ENCODE measurements around the gene LTN1. TPM values are rescaled to one million over a fixed set of nuclear protein-coding genes. Genes with fewer than 3 reads are reported as not detected.

Gene LTN1
- polyA plus RNA-seq, 1 experiment, result 6.2 TPM

DNA sequence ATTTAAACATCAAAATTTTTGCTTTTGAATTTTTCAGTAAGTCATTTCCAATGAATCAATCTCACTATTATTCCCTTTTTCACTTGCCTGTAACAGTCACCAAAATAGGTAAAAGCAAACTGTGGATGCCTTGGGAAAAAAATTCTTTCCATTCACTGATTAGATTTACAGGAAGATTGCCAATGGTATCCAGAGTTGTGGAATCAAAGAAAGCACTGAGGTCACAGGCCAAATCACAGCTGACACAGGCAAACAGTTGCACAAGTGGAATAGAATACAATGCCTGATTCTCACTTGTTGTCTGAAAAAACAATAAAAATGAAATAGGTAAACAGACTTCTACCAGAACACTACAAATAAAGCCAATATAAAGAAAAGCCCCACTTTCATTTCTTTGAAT, 48.4 kb downstream of the LTN1 start:
- no peaks in the 10 kb centered on the region for H3K36me3 ChIP-seq (ENCODE audit: control insufficient read depth, insufficient read depth, low read length)
- POLR2A ChIA-PET, result no interaction called here
- CTCF ChIA-PET, result no interaction called here
- H3K4me3 ChIP-seq (ENCODE audit: low read depth, low read length), result no peak overlapping the region
- DNase-seq (ENCODE audit: low read depth), result no peak
- TF ChIP-seq, protein P1, sequence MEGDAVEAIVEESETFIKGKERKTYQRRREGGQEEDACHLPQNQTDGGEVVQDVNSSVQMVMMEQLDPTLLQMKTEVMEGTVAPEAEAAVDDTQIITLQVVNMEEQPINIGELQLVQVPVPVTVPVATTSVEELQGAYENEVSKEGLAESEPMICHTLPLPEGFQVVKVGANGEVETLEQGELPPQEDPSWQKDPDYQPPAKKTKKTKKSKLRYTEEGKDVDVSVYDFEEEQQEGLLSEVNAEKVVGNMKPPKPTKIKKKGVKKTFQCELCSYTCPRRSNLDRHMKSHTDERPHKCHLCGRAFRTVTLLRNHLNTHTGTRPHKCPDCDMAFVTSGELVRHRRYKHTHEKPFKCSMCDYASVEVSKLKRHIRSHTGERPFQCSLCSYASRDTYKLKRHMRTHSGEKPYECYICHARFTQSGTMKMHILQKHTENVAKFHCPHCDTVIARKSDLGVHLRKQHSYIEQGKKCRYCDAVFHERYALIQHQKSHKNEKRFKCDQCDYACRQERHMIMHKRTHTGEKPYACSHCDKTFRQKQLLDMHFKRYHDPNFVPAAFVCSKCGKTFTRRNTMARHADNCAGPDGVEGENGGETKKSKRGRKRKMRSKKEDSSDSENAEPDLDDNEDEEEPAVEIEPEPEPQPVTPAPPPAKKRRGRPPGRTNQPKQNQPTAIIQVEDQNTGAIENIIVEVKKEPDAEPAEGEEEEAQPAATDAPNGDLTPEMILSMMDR (IDR thresholded peaks at IDR 0.05; ENCODE audit: insufficient read depth, low read depth, low read length), result no peak
- H3K27me3 ChIP-seq (ENCODE audit: control insufficient read depth, insufficient read depth, low read length), result no peaks in the 10 kb centered on the region

DNA sequence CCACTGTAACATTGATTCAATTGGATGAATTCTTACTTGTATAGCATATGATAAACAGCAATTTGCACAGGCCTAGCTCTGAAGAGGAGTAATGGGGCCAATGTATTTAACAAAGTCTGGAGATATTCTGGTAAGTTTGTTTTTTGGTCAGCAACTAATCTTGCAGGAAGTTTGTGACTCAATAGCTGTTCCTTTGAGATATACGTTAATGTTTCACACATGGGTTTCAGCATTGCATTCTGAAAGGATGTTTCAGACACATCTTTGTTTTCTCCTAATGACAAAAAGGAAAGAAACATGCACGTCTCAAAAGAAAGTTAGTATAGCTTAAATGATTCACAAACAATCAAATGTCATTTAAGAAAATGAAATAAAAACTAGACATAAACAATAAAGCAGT, 49.0 kb downstream of the LTN1 start:
- DNase-seq (ENCODE audit: low read depth), result no peak
- Histone ChIP-seq H3K36me3 (ENCODE audit: control insufficient read depth, insufficient read depth, low read length) (no peaks in the 10 kb centered on the region), H3K4me3 (ENCODE audit: low read depth, low read length) (no peak overlapping the region), H3K27me3 (ENCODE audit: control insufficient read depth, insufficient read depth, low read length) (no peaks in the 10 kb centered on the region)
- TF ChIP-seq, protein P1 (IDR thresholded peaks at IDR 0.05; ENCODE audit: insufficient read depth, low read depth, low read length), result no peak
- POLR2A ChIA-PET, result no interaction called here
- CTCF ChIA-PET, result no interaction called here

DNA sequence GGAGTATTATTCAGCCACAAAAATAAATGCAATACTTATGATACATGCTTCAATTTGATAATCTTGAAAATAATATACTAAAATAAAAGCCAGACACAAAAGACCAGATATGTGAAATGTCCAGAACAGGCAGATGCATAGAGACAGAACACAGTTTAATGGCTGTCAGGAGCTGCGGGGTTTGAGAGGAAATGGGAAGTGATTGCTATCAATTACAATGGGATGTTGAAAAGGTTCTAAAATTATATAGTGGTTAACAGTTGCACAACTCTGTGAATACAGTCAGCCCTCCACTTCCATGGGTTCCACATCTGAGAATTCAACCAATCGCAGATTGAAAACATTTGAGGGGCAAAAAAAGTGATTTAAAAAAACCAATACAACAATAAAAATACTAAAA, 54.0 kb downstream of the LTN1 start:
- Histone ChIP-seq H3K4me3 (ENCODE audit: low read depth, low read length) (no peak overlapping the region), H3K36me3 (ENCODE audit: control insufficient read depth, insufficient read depth, low read length) (no peaks in the 10 kb centered on the region), H3K27me3 (ENCODE audit: control insufficient read depth, insufficient read depth, low read length) (no peaks in the 10 kb centered on the region)
- TF ChIP-seq, protein P1 (IDR thresholded peaks at IDR 0.05; ENCODE audit: insufficient read depth, low read depth, low read length), result no peak
- no peak for DNase-seq (ENCODE audit: low read depth)
- ChIA-PET CTCF (interaction anchor here (0.6 to 3.3 kb wide), 6 partner anchors 20 to 193 kb away, joined by 3 to 37 read pairs (median 6); no protein-coding TSS in a partner anchor), POLR2A (interaction anchor here (0.7 kb wide), 1 partner anchor 31 kb away, joined by 3 read pairs; no protein-coding TSS in a partner anchor)

DNA sequence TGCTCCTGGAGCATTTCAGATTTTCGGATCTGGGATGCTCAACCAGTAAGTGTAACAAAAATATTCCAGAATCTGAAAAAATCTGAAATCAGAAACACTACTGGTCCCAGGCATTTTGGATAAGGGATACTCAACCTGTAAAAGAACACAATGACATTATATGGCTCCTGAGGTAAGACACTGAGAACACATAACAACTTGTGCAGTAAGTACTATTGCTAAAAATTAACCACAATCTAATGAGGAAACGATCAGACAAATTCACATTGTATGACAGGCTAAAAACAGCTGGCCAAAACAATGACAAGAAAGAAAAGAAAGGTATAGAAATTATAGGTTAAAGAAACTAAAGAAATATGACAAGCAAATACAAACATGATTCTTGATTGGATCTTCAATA, 54.9 kb downstream of the LTN1 start:
- no peak for DNase-seq (ENCODE audit: low read depth)

DNA sequence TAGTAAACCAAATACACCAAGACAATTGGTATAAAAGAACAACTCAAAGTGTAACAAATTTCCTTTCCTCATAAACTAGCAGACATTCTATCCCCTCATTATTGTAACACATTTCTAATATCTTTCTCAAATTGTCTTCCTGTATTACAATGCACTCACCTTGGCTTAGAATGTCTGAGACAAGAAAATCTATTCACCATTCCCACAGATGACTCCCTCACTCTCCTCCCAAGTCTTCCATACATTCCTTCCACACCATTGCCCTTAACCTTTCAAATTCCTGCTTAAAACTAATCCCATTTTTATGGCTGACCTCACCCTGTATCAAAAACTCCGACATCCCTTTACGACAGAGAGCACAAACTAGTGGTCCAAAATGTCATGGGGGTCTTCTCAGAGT, 56.0 kb downstream of the LTN1 start:
- Histone ChIP-seq H3K27me3 (ENCODE audit: control insufficient read depth, insufficient read depth, low read length) (no peaks in the 10 kb centered on the region), H3K36me3 (ENCODE audit: control insufficient read depth, insufficient read depth, low read length) (no peaks in the 10 kb centered on the region), H3K4me3 (ENCODE audit: low read depth, low read length) (no peak overlapping the region)
- no peak for DNase-seq (ENCODE audit: low read depth)
- ChIA-PET CTCF (interaction anchor here (0.6 kb wide), 1 partner anchor 192 kb away, joined by 3 read pairs; no protein-coding TSS in a partner anchor), POLR2A (interaction anchor here (0.6 kb wide), 1 partner anchor 185 kb away, joined by 3 read pairs; no protein-coding TSS in a partner anchor)
- TF ChIP-seq, protein P1 (IDR thresholded peaks at IDR 0.05; ENCODE audit: insufficient read depth, low read depth, low read length), result no peak

More for the DNA sequence above, 54.9 kb downstream of the LTN1 start:
- CTCF ChIA-PET, result interaction anchor here (0.6 kb wide), 1 partner anchor 154 kb away, joined by 5 read pairs; no protein-coding TSS in a partner anchor
- TF ChIP-seq, protein P1 (IDR thresholded peaks at IDR 0.05; ENCODE audit: insufficient read depth, low read depth, low read length), result no peak
- POLR2A ChIA-PET, result interaction anchor here (0.7 kb wide), 1 partner anchor 32 kb away, joined by 3 read pairs; no protein-coding TSS in a partner anchor
- H3K27me3 ChIP-seq (ENCODE audit: control insufficient read depth, insufficient read depth, low read length), result no peaks in the 10 kb centered on the region
- H3K36me3 ChIP-seq (ENCODE audit: control insufficient read depth, insufficient read depth, low read length), result no peaks in the 10 kb centered on the region
- H3K4me3 ChIP-seq (ENCODE audit: low read depth, low read length), result no peak overlapping the region
